ENCODE measurements around the gene CARMIL1.

CARMIL1 gene

GRCh38 chr6:25278914-25279747 lies at the start of gene CARMIL1:
TSS of gene CARMIL1 (plus strand) at chr6:25279374. CDS start at chr6:25279796, 422 bp downstream.
- ChIA-PET CTCF (interaction anchor here (0.6 to 4.9 kb wide), 14 partner anchors 13 to 646 kb away, joined by 3 to 48 read pairs (median 3); no protein-coding TSS in a partner anchor), POLR2A (interaction anchor here (0.6 to 2.1 kb wide), 10 partner anchors 8 to 226 kb away, joined by 3 to 8 read pairs (median 3); no protein-coding TSS in a partner anchor)
- peak; percentile 89 for DNase-seq (ENCODE audit: extremely low spot score)
- TF ChIP-seq ZNF384 (IDR thresholded peaks at IDR 0.05) (peak; percentile 84), NFRKB (IDR thresholded peaks at IDR 0.05) (no peak), HDGF (IDR thresholded peaks at IDR 0.05; ENCODE audit: borderline replicate concordance) (no peak), FOXK2 (IDR thresholded peaks at IDR 0.05) (no peak), ARNT (IDR thresholded peaks at IDR 0.05) (no peak), L3MBTL2 (conservative IDR thresholded peaks at IDR 0.05) (peak; percentile 23; the same call in 1 of the 2 replicates)
- TF ChIP-seq, protein P1, sequence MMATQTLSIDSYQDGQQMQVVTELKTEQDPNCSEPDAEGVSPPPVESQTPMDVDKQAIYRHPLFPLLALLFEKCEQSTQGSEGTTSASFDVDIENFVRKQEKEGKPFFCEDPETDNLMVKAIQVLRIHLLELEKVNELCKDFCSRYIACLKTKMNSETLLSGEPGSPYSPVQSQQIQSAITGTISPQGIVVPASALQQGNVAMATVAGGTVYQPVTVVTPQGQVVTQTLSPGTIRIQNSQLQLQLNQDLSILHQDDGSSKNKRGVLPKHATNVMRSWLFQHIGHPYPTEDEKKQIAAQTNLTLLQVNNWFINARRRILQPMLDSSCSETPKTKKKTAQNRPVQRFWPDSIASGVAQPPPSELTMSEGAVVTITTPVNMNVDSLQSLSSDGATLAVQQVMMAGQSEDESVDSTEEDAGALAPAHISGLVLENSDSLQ (IDR thresholded peaks at IDR 0.05), result 0 out of 2 replicates have a peak, but pooled peaks have one; percentile 32

DNA sequence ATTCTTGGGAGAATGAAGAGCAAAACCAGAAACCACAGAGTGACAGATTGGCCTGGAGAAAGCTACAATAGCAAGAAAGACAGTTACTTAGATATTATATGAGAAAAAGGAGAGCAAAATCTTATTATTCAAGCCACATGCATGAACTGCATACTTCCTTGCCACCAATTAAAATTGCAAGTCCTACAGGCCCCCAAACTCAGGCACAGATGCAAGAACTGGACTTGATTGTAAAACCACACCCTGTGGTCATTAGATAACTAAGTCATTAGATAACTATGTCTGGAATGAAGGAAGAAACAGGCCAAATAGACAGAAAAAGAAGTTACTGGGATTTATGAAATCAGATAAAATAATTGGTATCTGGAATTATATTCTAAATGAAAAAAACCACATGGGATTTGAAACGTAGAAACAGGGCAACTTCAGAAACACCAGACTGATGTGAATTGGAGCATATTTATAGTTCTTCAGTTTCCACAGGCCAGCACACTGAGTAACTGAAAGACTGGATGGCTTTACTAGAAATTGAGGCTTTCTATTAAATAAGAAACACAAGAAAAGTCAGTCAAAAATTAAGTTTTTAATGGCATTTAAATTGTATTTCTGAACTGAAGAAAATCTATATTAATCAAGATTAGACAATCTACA lies 49.4 kb upstream of the CARMIL1 start:
- POLR2A ChIA-PET, result no interaction called here
- DNase-seq (ENCODE audit: extremely low spot score), result no peak

GRCh38 chr6:25232479-25232878 lies 46.7 kb upstream of the CARMIL1 start:
- TF ChIP-seq, protein P1 (IDR thresholded peaks at IDR 0.05), result no peak
- TF ChIP-seq HDGF (IDR thresholded peaks at IDR 0.05; ENCODE audit: borderline replicate concordance), result no peak
- TF ChIP-seq FOXM1 (IDR thresholded peaks at IDR 0.05; ENCODE audit: borderline replicate concordance), result no peak
- no peak for TF ChIP-seq LEF1 (IDR thresholded peaks at IDR 0.05; ENCODE audit: borderline replicate concordance)
- TF ChIP-seq BHLHE40 (IDR thresholded peaks at IDR 0.05; ENCODE audit: borderline replicate concordance), result no peak
- TF ChIP-seq L3MBTL2 (conservative IDR thresholded peaks at IDR 0.05), result no peak
- TF ChIP-seq TARDBP (IDR thresholded peaks at IDR 0.05), result no peak
- no peak for TF ChIP-seq FOXA1 (IDR thresholded peaks at IDR 0.05)
- no peak for TF ChIP-seq FOXK2 (IDR thresholded peaks at IDR 0.05)
- TF ChIP-seq ZNF384 (IDR thresholded peaks at IDR 0.05), result no peak
- no peak for TF ChIP-seq NFRKB (IDR thresholded peaks at IDR 0.05)
- TF ChIP-seq ELF4 (IDR thresholded peaks at IDR 0.05), result no peak
- no peak for TF ChIP-seq SP1 (IDR thresholded peaks at IDR 0.05)
- TF ChIP-seq ARNT (IDR thresholded peaks at IDR 0.05), result no peak
- no peak for TF ChIP-seq CTBP1 (IDR thresholded peaks at IDR 0.05; ENCODE audit: borderline replicate concordance)
- TF ChIP-seq SUZ12 (IDR thresholded peaks at IDR 0.05), result no peak
- ChIA-PET POLR2A (no interaction called here), CTCF (no interaction called here)
- no peak for DNase-seq (ENCODE audit: extremely low spot score)

More for the DNA sequence above, 49.4 kb upstream of the CARMIL1 start:
- CTCF ChIA-PET, result interaction anchor here (0.7 kb wide), 1 partner anchor 125 kb away, joined by 3 read pairs; no protein-coding TSS in a partner anchor
- TF ChIP-seq FOXM1 (IDR thresholded peaks at IDR 0.05; ENCODE audit: borderline replicate concordance) (no peak), TARDBP (IDR thresholded peaks at IDR 0.05) (no peak), FOXK2 (IDR thresholded peaks at IDR 0.05) (no peak), ELF4 (IDR thresholded peaks at IDR 0.05) (no peak), CTBP1 (IDR thresholded peaks at IDR 0.05; ENCODE audit: borderline replicate concordance) (no peak), LEF1 (IDR thresholded peaks at IDR 0.05; ENCODE audit: borderline replicate concordance) (no peak), HDGF (IDR thresholded peaks at IDR 0.05; ENCODE audit: borderline replicate concordance) (no peak), NFRKB (IDR thresholded peaks at IDR 0.05) (no peak), SP1 (IDR thresholded peaks at IDR 0.05) (no peak), SUZ12 (IDR thresholded peaks at IDR 0.05) (no peak), ARNT (IDR thresholded peaks at IDR 0.05) (no peak), L3MBTL2 (conservative IDR thresholded peaks at IDR 0.05) (no peak)
- TF ChIP-seq, protein P1 (IDR thresholded peaks at IDR 0.05), result no peak

DNA sequence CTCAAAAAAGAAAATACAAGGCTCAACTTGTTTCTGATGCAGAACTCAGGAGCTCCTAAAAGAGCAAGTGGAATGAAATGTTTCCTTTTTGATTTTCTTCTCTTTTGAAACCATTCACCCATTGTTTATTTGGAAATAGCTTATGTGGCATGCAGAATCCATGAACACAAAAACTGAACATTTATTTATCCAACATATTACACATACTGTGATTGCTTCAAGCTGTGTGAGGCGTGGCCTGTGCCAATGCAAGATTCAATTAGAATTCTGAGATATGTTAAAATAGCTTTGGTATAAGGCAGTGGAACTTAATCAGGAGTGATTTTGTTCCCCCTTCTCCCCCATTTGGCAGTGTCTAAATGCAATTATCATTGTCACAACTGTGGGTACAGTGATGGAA lies 45.9 kb upstream of the CARMIL1 start:
- CTCF ChIA-PET, result no interaction called here
- TF ChIP-seq L3MBTL2 (conservative IDR thresholded peaks at IDR 0.05), result no peak
- TF ChIP-seq FOXM1 (IDR thresholded peaks at IDR 0.05; ENCODE audit: borderline replicate concordance), result no peak
- no peak for TF ChIP-seq BHLHE40 (IDR thresholded peaks at IDR 0.05; ENCODE audit: borderline replicate concordance)
- TF ChIP-seq LEF1 (IDR thresholded peaks at IDR 0.05; ENCODE audit: borderline replicate concordance), result no peak
- TF ChIP-seq ARNT (IDR thresholded peaks at IDR 0.05), result no peak
- TF ChIP-seq, protein P1 (IDR thresholded peaks at IDR 0.05), result no peak
- TF ChIP-seq FOXA1 (IDR thresholded peaks at IDR 0.05), result no peak
- TF ChIP-seq ELF4 (IDR thresholded peaks at IDR 0.05), result no peak
- no peak for TF ChIP-seq SP1 (IDR thresholded peaks at IDR 0.05)
- no peak for TF ChIP-seq ZNF384 (IDR thresholded peaks at IDR 0.05)
- no peak for TF ChIP-seq CTBP1 (IDR thresholded peaks at IDR 0.05; ENCODE audit: borderline replicate concordance)
- POLR2A ChIA-PET, result no interaction called here
- no peak for DNase-seq (ENCODE audit: extremely low spot score)

DNA sequence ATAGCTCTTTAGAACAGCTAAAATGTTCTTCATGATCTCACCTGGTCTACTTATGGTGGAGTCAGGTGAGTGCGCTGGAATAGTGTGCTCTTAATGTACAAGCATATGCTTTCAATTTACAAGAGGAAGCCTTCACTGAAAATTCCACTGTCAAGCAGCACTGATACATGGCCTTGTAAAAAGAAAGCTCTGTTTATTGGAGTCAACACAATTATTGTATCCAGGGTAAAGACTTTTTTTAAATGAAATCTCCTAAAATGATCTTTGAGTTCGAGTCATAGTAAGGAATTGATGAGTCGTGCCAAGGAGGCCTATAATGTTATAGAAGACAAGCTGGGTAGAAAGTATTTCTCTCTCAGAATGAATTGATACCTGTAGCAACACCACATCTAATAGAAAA lies 41.6 kb upstream of the CARMIL1 start:
- TF ChIP-seq, protein P1 (IDR thresholded peaks at IDR 0.05), result no peak
- TF ChIP-seq LEF1 (IDR thresholded peaks at IDR 0.05; ENCODE audit: borderline replicate concordance) (no peak), FOXM1 (IDR thresholded peaks at IDR 0.05; ENCODE audit: borderline replicate concordance) (no peak), ZNF384 (IDR thresholded peaks at IDR 0.05) (no peak), FOXA1 (IDR thresholded peaks at IDR 0.05) (no peak)
- DNase-seq (ENCODE audit: extremely low spot score), result no peak
- POLR2A ChIA-PET, result no interaction called here
- CTCF ChIA-PET, result no interaction called here

Measured in HEK293T (cell line).